A549 (cell line): ENCODE data around the gene PRLHR. TPM values are rescaled to one million over a fixed set of nuclear protein-coding genes. Genes with fewer than 3 reads are reported as not detected.

Experiments used
- ATAC-seq, 2 experiments: fragments of 200-7000 bp in 1 of 2; fragments of >200 bp in 1 of 2; cut with Nextera tagmentation in 1 of 2; cut with Tn5 transposase in 1 of 2; 3 replicates each; pipeline versions ENCODE4 v1.8.0 to v1.9.1; 2018 to 2020; ENCODE audit warnings: mild to moderate bottlenecking in 1 of 2, moderate library complexity in 1 of 2
- CTCF ChIA-PET: fragments of 300-600 bp; sonication (Branson Sonifier 250); formaldehyde crosslinking; extraction: SDS; loops from one replicate; lab custom pipeline; 2021; ENCODE audit warnings: antibody characterized with exemption, inconsistent platforms; lab: Yijun Ruan, JAX
- POLR2A ChIA-PET: fragments of 350-600 bp; formaldehyde crosslinking; extraction: SDS; loops from one replicate; lab custom pipeline; 2021; ENCODE audit warnings: antibody characterized with exemption, inconsistent platforms; lab: Yijun Ruan, JAX
- DNase-seq, 2 experiments: peaks; one replicate each; pipeline versions ENCODE4 v3.0.0 to v3.0.0-alpha.2; 2011 to 2016; ENCODE audit warnings: low read depth in 1 of 2, low spot score in 1 of 2
- FAIRE-seq: peaks from 2 replicates; lab custom pipeline; 2011; peaks lifted over from hg19 to GRCh38; lab: Jason Lieb, UNC
- H3K27ac ChIP-seq, 2 experiments: fragments of >200 bp; sonication (Bioruptor Twin); formaldehyde crosslinking; 3 replicates each; pipeline ENCODE4 v1.5.1; 2016 to 2017
- H3K4me1 ChIP-seq: fragments of >200 bp; sonication (Bioruptor Twin); formaldehyde crosslinking; 3 replicates; pipeline ENCODE4 v1.6.1; 2016
- H3K4me2 ChIP-seq: fragments of >200 bp; sonication (Bioruptor Twin); formaldehyde crosslinking; 3 replicates; pipeline ENCODE4 v1.6.1; 2016
- H3K4me3 ChIP-seq: fragments of >200 bp; sonication (Bioruptor Twin); formaldehyde crosslinking; 3 replicates; pipeline ENCODE4 v1.5.1; 2016
- H3K9me3 ChIP-seq: fragments of >200 bp; sonication (Bioruptor Twin); formaldehyde crosslinking; 3 replicates; pipeline ENCODE4 v1.6.1; 2016
- CEBPB ChIP-seq, 2 experiments: fragments of >200 bp in 1 of 2; sonication (Bioruptor Twin) in 1 of 2; formaldehyde crosslinking in 1 of 2; IDR thresholded peaks; 2 replicates each; pipeline ENCODE4 v1.6.1; 2012 to 2016
- EHF ChIP-seq: fragments of 250-450 bp; sonication (Bioruptor Pico); IDR thresholded peaks from 2 replicates; pipeline ENCODE4 v1.5.0; 2020; ENCODE audit warnings: mild to moderate bottlenecking
- EP300 ChIP-seq, 2 experiments: fragments of >200 bp; sonication (Bioruptor Twin); formaldehyde crosslinking; IDR thresholded peaks; 2 replicates in 1 of 2; 3 replicates in 1 of 2; pipeline ENCODE4 v1.6.1; 2016 to 2017
- FOSL2 ChIP-seq, 2 experiments: fragments of 450-650 bp in 1 of 2; fragments of >200 bp in 1 of 2; sonication (Bioruptor Twin) in 1 of 2; formaldehyde crosslinking; IDR thresholded peaks; 2 replicates each; pipeline versions ENCODE4 v1.5.0 to v1.6.1; 2016 to 2020; ENCODE audit warnings: mild to moderate bottlenecking in 1 of 2, moderate library complexity in 1 of 2
- FOXS1 ChIP-seq: fragments of 250-450 bp; sonication (Bioruptor Pico); IDR thresholded peaks from 2 replicates; pipeline ENCODE4 v1.5.0; 2020; ENCODE audit warnings: mild to moderate bottlenecking, moderate library complexity
- HEYL ChIP-seq: fragments of 250-450 bp; sonication (Bioruptor Pico); IDR thresholded peaks from 2 replicates; pipeline ENCODE4 v1.8.0; 2021; ENCODE audit warnings: mild to moderate bottlenecking, moderate library complexity
- HOXB13 ChIP-seq: fragments of 250-450 bp; sonication (Bioruptor Pico); IDR thresholded peaks from 2 replicates; pipeline ENCODE4 v1.5.0; 2020; ENCODE audit warnings: low read depth, mild to moderate bottlenecking, moderate library complexity
- JUNB ChIP-seq: fragments of >200 bp; sonication (Bioruptor Twin); formaldehyde crosslinking; IDR thresholded peaks from 2 replicates; pipeline ENCODE4 v1.6.1; 2016
- MAZ ChIP-seq: fragments of 150-350 bp; IDR thresholded peaks from 2 replicates; pipeline ENCODE4 v1.6.1; 2014; ENCODE audit warnings: antibody characterized with exemption, low read depth, low read length, borderline replicate concordance
- MYC ChIP-seq: IDR thresholded peaks from 2 replicates; pipeline ENCODE4 v1.6.1; 2012; ENCODE audit warnings: mild to moderate bottlenecking, inconsistent platforms, low read length, improper control_type of control experiment, borderline replicate concordance
- NPAS2 ChIP-seq: fragments of 250-450 bp; sonication (Bioruptor Pico); IDR thresholded peaks from 2 replicates; pipeline ENCODE4 v1.8.0; 2022; ENCODE audit warnings: mild to moderate bottlenecking, moderate library complexity, borderline replicate concordance
- PHF8 ChIP-seq: fragments of 200-600 bp; sonication (generic); IDR thresholded peaks from 2 replicates; pipeline ENCODE4 v1.6.1; 2016; ENCODE audit warnings: low read depth, mild to moderate bottlenecking, antibody characterized with exemption, moderate library complexity, borderline replicate concordance
- RAD21 ChIP-seq, 2 experiments: fragments of >200 bp in 1 of 2; sonication (Bioruptor Twin) in 1 of 2; formaldehyde crosslinking in 1 of 2; IDR thresholded peaks in 1 of 2; conservative IDR thresholded peaks in 1 of 2; 2 replicates in 1 of 2; 3 replicates in 1 of 2; pipeline ENCODE4 v1.6.1; 2012 to 2018; ENCODE audit warnings: inconsistent platforms in 1 of 2
- RARB ChIP-seq: fragments of 250-450 bp; sonication (Bioruptor Pico); IDR thresholded peaks from 2 replicates; pipeline ENCODE4 v1.8.0; 2021; ENCODE audit warnings: mild to moderate bottlenecking, moderate library complexity
- RCOR1 ChIP-seq: fragments of 150-350 bp; IDR thresholded peaks from 2 replicates; pipeline ENCODE4 v1.6.1; 2014; ENCODE audit warnings: antibody characterized with exemption, low read length, low read depth
- RFX5 ChIP-seq: fragments of 450-650 bp; IDR thresholded peaks from 2 replicates; pipeline ENCODE4 v1.7.1; 2014; ENCODE audit warnings: antibody characterized with exemption, mild to moderate bottlenecking, moderate library complexity
- RNF2 ChIP-seq: fragments of 200-600 bp; sonication (generic); IDR thresholded peaks from 2 replicates; pipeline ENCODE4 v1.6.1; 2016; ENCODE audit warnings: low read depth, mild to moderate bottlenecking, antibody characterized with exemption, moderate library complexity, borderline replicate concordance
- TP53 ChIP-seq: fragments of 250-450 bp; sonication (Bioruptor Pico); IDR thresholded peaks from 2 replicates; pipeline ENCODE4 v1.5.0; 2021; ENCODE audit warnings: mild to moderate bottlenecking, moderate library complexity
- ZSCAN20 ChIP-seq: fragments of 250-450 bp; sonication (Bioruptor Pico); IDR thresholded peaks from 2 replicates; pipeline ENCODE4 v1.8.0; 2022; ENCODE audit warnings: mild to moderate bottlenecking, moderate library complexity
- WGBS: methylation state at CpG from one replicate; pipeline ENCODE4 v1.1.6; 2017; ENCODE audit errors: missing lambda C conversion rate; 5-methylcytosine and 5-hydroxymethylcytosine counted together
- polyA plus RNA-seq, 4 experiments: library from polyadenylated mRNA; depleted of rRNA in 3 of 4; stranded (reverse); fragments of >200 nt; fragmentation: RNase III in 1 of 4; extraction: RNeasy Plus Mini Kit Qiagen cat#74134 plus additional on column Dnase treatment in 1 of 4; gene quantifications; 2 replicates in 3 of 4; 3 replicates in 1 of 4; pipeline ENCODE4 v1.2.3, GENCODE V29; 2011 to 2017
- TF ChIP-seq, protein P1 (sequence below): fragments of 450-650 bp; IDR thresholded peaks from 2 replicates; pipeline ENCODE4 v1.6.1; 2014; ENCODE audit warnings: antibody characterized with exemption
- TF ChIP-seq, protein P2 (sequence below): fragments of 150-350 bp; IDR thresholded peaks from 2 replicates; pipeline ENCODE4 v1.6.1; 2014; ENCODE audit warnings: low read depth, mild to moderate bottlenecking, low read length
- TF ChIP-seq, protein P3 (sequence below): IDR thresholded peaks from 2 replicates; pipeline ENCODE4 v1.6.1; 2012
- TF ChIP-seq, protein P4 (sequence below): IDR thresholded peaks from 2 replicates; pipeline ENCODE4 v1.6.1; 2012
- TF ChIP-seq, protein P5 (sequence below): fragments of 250-450 bp; sonication (Bioruptor Pico); IDR thresholded peaks from 2 replicates; pipeline ENCODE4 v1.5.0; 2020; ENCODE audit warnings: low read depth, mild to moderate bottlenecking, moderate library complexity
- TF ChIP-seq, protein P6 (sequence below): fragments of 200-600 bp; sonication (generic); IDR thresholded peaks from 2 replicates; pipeline ENCODE4 v1.6.1; 2016; ENCODE audit warnings: antibody characterized with exemption, mild to moderate bottlenecking, moderate library complexity
- TF ChIP-seq, protein P7 (sequence below): IDR thresholded peaks from 2 replicates; pipeline ENCODE4 v1.6.1; 2012; ENCODE audit warnings: low read depth, borderline replicate concordance

Gene PRLHR
- polyA plus RNA-seq, 2 of the 4 experiments (the other 2 are of a cell fraction), result not detected

DNA sequence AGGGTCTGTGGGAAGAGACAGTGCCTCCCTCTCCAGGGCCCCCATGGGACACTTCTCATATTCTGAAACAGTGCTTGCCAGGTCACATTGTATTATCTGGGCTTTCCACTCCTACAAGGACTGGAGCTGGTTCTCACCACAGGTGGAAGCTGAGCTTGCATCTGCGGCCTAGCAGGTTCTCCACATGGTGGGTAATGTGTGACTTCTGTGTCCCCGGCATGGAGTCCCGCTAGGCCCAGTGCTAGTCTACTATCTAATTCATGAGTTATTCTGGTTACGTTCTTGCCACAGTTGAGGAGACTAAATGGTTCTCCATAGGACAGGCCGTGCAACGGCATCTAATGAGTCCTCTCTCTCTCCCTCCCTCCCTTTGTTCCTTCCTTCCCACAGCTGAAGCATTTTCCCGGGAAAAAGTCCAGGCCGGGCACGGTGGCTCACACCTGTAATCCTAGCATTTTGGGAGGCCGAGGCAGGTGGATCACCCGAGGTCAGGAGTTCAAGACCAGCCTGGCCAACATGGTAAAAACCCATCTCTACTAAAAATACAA is 27.7 kb downstream of the PRLHR start:
- Histone ChIP-seq H3K4me2 (peak overlapping the region; percentile 71), H3K27ac (no peak overlapping the region), H3K4me3 (no peak overlapping the region), H3K4me1 (no peaks in the 10 kb centered on the region), H3K9me3 (no peaks in the 10 kb centered on the region)
- TF ChIP-seq, protein P1, sequence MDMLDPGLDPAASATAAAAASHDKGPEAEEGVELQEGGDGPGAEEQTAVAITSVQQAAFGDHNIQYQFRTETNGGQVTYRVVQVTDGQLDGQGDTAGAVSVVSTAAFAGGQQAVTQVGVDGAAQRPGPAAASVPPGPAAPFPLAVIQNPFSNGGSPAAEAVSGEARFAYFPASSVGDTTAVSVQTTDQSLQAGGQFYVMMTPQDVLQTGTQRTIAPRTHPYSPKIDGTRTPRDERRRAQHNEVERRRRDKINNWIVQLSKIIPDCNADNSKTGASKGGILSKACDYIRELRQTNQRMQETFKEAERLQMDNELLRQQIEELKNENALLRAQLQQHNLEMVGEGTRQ, result no peak
- TF ChIP-seq, protein P2, sequence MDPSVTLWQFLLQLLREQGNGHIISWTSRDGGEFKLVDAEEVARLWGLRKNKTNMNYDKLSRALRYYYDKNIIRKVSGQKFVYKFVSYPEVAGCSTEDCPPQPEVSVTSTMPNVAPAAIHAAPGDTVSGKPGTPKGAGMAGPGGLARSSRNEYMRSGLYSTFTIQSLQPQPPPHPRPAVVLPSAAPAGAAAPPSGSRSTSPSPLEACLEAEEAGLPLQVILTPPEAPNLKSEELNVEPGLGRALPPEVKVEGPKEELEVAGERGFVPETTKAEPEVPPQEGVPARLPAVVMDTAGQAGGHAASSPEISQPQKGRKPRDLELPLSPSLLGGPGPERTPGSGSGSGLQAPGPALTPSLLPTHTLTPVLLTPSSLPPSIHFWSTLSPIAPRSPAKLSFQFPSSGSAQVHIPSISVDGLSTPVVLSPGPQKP, result no peak
- TF ChIP-seq JUNB (no peak), FOSL2 (IDR thresholded peaks at IDR 0.05) (no peak), FOSL2 (CRISPR knock-in tag; IDR thresholded peaks at IDR 0.05) (no peak), HEYL (CRISPR knock-in tag) (no peak), EP300 (IDR thresholded peaks at IDR 0.05) (no peak), NPAS2 (CRISPR knock-in tag) (no peak), MAZ (no peak), EHF (CRISPR knock-in tag) (no peak), RARB (no peak), CEBPB (IDR thresholded peaks at IDR 0.05) (no peak), MYC (no peak), RCOR1 (no peak), PHF8 (no peak), RAD21 (conservative IDR thresholded peaks at IDR 0.05 in 1 of 2, IDR thresholded peaks at IDR 0.05 in 1 of 2) (no peak), ZSCAN20 (CRISPR knock-in tag) (no peak), FOXS1 (CRISPR knock-in tag) (no peak)
- TF ChIP-seq, protein P3, sequence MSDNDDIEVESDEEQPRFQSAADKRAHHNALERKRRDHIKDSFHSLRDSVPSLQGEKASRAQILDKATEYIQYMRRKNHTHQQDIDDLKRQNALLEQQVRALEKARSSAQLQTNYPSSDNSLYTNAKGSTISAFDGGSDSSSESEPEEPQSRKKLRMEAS, result no peak
- TF ChIP-seq, protein P4, sequence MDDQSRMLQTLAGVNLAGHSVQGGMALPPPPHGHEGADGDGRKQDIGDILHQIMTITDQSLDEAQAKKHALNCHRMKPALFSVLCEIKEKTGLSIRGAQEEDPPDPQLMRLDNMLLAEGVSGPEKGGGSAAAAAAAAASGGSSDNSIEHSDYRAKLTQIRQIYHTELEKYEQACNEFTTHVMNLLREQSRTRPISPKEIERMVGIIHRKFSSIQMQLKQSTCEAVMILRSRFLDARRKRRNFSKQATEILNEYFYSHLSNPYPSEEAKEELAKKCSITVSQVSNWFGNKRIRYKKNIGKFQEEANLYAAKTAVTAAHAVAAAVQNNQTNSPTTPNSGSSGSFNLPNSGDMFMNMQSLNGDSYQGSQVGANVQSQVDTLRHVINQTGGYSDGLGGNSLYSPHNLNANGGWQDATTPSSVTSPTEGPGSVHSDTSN, result no peak
- TF ChIP-seq, protein P5, sequence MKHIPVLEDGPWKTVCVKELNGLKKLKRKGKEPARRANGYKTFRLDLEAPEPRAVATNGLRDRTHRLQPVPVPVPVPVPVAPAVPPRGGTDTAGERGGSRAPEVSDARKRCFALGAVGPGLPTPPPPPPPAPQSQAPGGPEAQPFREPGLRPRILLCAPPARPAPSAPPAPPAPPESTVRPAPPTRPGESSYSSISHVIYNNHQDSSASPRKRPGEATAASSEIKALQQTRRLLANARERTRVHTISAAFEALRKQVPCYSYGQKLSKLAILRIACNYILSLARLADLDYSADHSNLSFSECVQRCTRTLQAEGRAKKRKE (CRISPR knock-in tag), result no peak
- FAIRE-seq (no peak), ATAC-seq (no peak), DNase-seq (no peak)
- WGBS, result 50% methylated on average over 11 of the region's 11 CpGs
- ChIA-PET CTCF (interaction anchor here (0.7 to 4.9 kb wide), 30 partner anchors 9 to 1157 kb away, joined by 3 to 44 read pairs (median 7); partner anchors contain the start of gene NANOS1), POLR2A (interaction anchor here (1.5 kb wide), 1 partner anchor 153 kb away, joined by 5 read pairs; no protein-coding TSS in a partner anchor)

DNA sequence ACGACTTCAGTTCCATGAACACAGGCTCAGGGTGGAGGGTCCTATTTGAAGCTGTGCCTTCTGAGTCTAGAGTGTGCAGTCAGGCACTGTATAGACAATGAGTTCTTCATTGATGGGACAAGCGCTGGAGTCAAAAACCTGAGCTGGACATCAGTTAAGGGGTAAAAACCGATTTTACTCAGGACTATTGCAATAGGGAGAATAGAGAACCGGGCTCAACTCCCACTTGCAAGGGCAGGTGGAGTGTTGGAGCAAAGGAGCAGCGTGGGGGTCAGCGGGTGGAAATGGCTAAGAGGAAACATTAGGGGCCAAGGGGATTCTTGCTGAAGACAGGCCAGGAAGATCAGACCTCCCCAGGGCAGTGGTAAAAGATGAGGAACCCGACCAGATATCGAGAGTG is 28.5 kb downstream of the PRLHR start:
- Histone ChIP-seq H3K9me3 (no peaks in the 10 kb centered on the region), H3K4me3 (no peak overlapping the region), H3K4me1 (no peaks in the 10 kb centered on the region), H3K4me2 (no peak overlapping the region), H3K27ac (no peak overlapping the region)
- FAIRE-seq (no peak), DNase-seq (no peak), ATAC-seq (no peak)
- POLR2A ChIA-PET, result no interaction called here
- WGBS, result 43% methylated on average over 8 of the region's 8 CpGs
- CTCF ChIA-PET, result interaction anchor here (0.6 to 4.9 kb wide), 11 partner anchors 8 to 1070 kb away, joined by 4 to 44 read pairs (median 14); no protein-coding TSS in a partner anchor
- TF ChIP-seq, protein P6, sequence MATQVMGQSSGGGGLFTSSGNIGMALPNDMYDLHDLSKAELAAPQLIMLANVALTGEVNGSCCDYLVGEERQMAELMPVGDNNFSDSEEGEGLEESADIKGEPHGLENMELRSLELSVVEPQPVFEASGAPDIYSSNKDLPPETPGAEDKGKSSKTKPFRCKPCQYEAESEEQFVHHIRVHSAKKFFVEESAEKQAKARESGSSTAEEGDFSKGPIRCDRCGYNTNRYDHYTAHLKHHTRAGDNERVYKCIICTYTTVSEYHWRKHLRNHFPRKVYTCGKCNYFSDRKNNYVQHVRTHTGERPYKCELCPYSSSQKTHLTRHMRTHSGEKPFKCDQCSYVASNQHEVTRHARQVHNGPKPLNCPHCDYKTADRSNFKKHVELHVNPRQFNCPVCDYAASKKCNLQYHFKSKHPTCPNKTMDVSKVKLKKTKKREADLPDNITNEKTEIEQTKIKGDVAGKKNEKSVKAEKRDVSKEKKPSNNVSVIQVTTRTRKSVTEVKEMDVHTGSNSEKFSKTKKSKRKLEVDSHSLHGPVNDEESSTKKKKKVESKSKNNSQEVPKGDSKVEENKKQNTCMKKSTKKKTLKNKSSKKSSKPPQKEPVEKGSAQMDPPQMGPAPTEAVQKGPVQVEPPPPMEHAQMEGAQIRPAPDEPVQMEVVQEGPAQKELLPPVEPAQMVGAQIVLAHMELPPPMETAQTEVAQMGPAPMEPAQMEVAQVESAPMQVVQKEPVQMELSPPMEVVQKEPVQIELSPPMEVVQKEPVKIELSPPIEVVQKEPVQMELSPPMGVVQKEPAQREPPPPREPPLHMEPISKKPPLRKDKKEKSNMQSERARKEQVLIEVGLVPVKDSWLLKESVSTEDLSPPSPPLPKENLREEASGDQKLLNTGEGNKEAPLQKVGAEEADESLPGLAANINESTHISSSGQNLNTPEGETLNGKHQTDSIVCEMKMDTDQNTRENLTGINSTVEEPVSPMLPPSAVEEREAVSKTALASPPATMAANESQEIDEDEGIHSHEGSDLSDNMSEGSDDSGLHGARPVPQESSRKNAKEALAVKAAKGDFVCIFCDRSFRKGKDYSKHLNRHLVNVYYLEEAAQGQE, result no peak
- TF ChIP-seq RAD21 (conservative IDR thresholded peaks at IDR 0.05 in 1 of 2, IDR thresholded peaks at IDR 0.05 in 1 of 2), result no peak
- TF ChIP-seq RNF2, result no peak
- TF ChIP-seq NPAS2 (CRISPR knock-in tag), result no peak
- TF ChIP-seq MYC, result no peak
- no peak for TF ChIP-seq HOXB13 (CRISPR knock-in tag)
- TF ChIP-seq, protein P2, result no peak
- TF ChIP-seq TP53 (CRISPR knock-in tag), result no peak
- TF ChIP-seq, protein P7, sequence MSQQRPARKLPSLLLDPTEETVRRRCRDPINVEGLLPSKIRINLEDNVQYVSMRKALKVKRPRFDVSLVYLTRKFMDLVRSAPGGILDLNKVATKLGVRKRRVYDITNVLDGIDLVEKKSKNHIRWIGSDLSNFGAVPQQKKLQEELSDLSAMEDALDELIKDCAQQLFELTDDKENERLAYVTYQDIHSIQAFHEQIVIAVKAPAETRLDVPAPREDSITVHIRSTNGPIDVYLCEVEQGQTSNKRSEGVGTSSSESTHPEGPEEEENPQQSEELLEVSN, result no peak
- no peak for TF ChIP-seq RFX5
